Measurements from ENCODE around the gene BMPER. TPM values are rescaled to one million over a fixed set of nuclear protein-coding genes. Genes with fewer than 3 reads are reported as not detected.

The BMPER gene
- polyA plus RNA-seq, 1 of the 3 experiments (the other 2 are of a cell fraction) = 20.0 TPM

GRCh38 chr7:34143402-34143801 is 238.1 kb downstream of the BMPER start (continued):
- no peak for TF ChIP-seq GATA2 (CRISPR knock-in tag; IDR thresholded peaks at IDR 0.05)
- peak; percentile 29; the same call in 1 of the 2 replicates for TF ChIP-seq NFIC (IDR thresholded peaks at IDR 0.05; ENCODE audit: borderline replicate concordance)
- peak; percentile 98 for TF ChIP-seq TCF12 (IDR thresholded peaks at IDR 0.05)
- no peak for TF ChIP-seq FOSL2 (IDR thresholded peaks at IDR 0.05; ENCODE audit: borderline replicate concordance, low read depth)
- TF ChIP-seq PBX3 (IDR thresholded peaks at IDR 0.05) = peak; percentile 88

- Histone ChIP-seq H3F3A (replicated peaks; ENCODE audit: insufficient read depth) (no peaks in the 10 kb centered on the region), H3K9me3 (no peaks in the 10 kb centered on the region), H3K27me3 (ENCODE audit: insufficient read depth) (no peaks in the 10 kb centered on the region), H3K4me2 (no peak overlapping the region), H3K4me3 (ENCODE audit: low read depth in 2 of 2, low read length in 1 of 2) (no peak overlapping the region), H3K9me2 (no peaks in the 10 kb centered on the region), H4K20me1 (ENCODE audit: insufficient read depth) (no peaks in the 10 kb centered on the region), H2AFZ (ENCODE audit: low read depth) (no peak overlapping the region), H3K9ac (no peak overlapping the region), H3K27ac (ENCODE audit: low read depth in 2 of 2, low read length in 1 of 2) (no peak overlapping the region), H3K4me1 (ENCODE audit: control insufficient read depth in 1 of 2, insufficient read depth in 2 of 2, low read depth in 1 of 2, low read length in 1 of 2) (peaks cover 0 to 3% of the 10 kb centered on the region in 2 experiments; a peak in 2 of 4 replicates), H3K36me3 (replicated peaks in 1 of 2; ENCODE audit: control insufficient read depth in 1 of 2, insufficient read depth in 2 of 2, low read length in 1 of 2) (no peaks in the 10 kb centered on the region), H3K79me2 (ENCODE audit: insufficient read depth) (no peaks in the 10 kb centered on the region)
- WGBS (ENCODE audit: low lambda C conversion rate) = 9% methylated on average over 1 of the region's 1 CpG
- no peak for DNase-seq
- TF ChIP-seq RFX5 (IDR thresholded peaks at IDR 0.05; ENCODE audit: low read length) (no peak), CTCF (IDR thresholded peaks at IDR 0.05) (no peak), EP300 (IDR thresholded peaks at IDR 0.05; ENCODE audit: borderline replicate concordance in 1 of 2, low read depth in 1 of 2, low read length in 1 of 2) (0 out of 4 replicates have a peak, but pooled peaks of 1 of the 2 experiments have one; percentile 17), TAF1 (IDR thresholded peaks at IDR 0.05; ENCODE audit: borderline replicate concordance, low read depth, low read length) (no peak), NRF1 (IDR thresholded peaks at IDR 0.05; ENCODE audit: low read depth, low read length) (no peak)
- POLR2A ChIA-PET = no interaction called here
- CTCF ChIA-PET = interaction anchor here (0.9 to 1.4 kb wide), 4 partner anchors 11 to 55 kb away, joined by 3 to 4 read pairs (median 4); no protein-coding TSS in a partner anchor
These were observed 240.3 kb downstream of the BMPER start for GRCh38 chr7:34145603-34146002.

- Histone ChIP-seq H3K9ac (no peak overlapping the region), H3K4me1 (ENCODE audit: control insufficient read depth in 1 of 2, insufficient read depth in 2 of 2, low read depth in 1 of 2, low read length in 1 of 2) (peaks cover 0 to 29% of the 10 kb centered on the region in 2 experiments; a peak in 3 of 4 replicates), H3K36me3 (replicated peaks in 1 of 2; ENCODE audit: control insufficient read depth in 1 of 2, insufficient read depth in 2 of 2, low read length in 1 of 2) (no peaks in the 10 kb centered on the region), H3K9me3 (no peaks in the 10 kb centered on the region), H3F3A (replicated peaks; ENCODE audit: insufficient read depth) (peaks cover 4% of the 10 kb centered on the region), H2AFZ (ENCODE audit: low read depth) (no peak overlapping the region), H3K4me3 (ENCODE audit: low read depth in 2 of 2, low read length in 1 of 2) (no peak overlapping the region), H3K9me2 (no peaks in the 10 kb centered on the region), H3K27ac (ENCODE audit: low read depth in 2 of 2, low read length in 1 of 2) (no peak overlapping the region), H3K79me2 (ENCODE audit: insufficient read depth) (no peaks in the 10 kb centered on the region), H3K4me2 (no peak overlapping the region), H3K27me3 (ENCODE audit: insufficient read depth) (no peaks in the 10 kb centered on the region), H4K20me1 (ENCODE audit: insufficient read depth) (no peaks in the 10 kb centered on the region)
- ChIA-PET POLR2A (no interaction called here), CTCF (no interaction called here)
- no peak for DNase-seq
- WGBS (ENCODE audit: low lambda C conversion rate) = 74% methylated on average over 5 of the region's 5 CpGs
- TF ChIP-seq PBX3 (IDR thresholded peaks at IDR 0.05) (0 out of 2 replicates have a peak, but pooled peaks have one; percentile 10), REST (IDR thresholded peaks at IDR 0.05; ENCODE audit: low read depth, low read length) (no peak), NFIC (IDR thresholded peaks at IDR 0.05; ENCODE audit: borderline replicate concordance) (peak; percentile 34)
These were observed 248.4 kb downstream of the BMPER start for GRCh38 chr7:34153656-34154270.
